GM23338 (cell line): ENCODE results near the gene MPHOSPH9. TPM values are rescaled to one million over a fixed set of nuclear protein-coding genes. Genes with fewer than 3 reads are reported as not detected.

Source experiments
- ATAC-seq: fragments of 200-7000 bp; cut with Tn5 transposase; 3 replicates; pipeline ENCODE4 v1.9.1; 2020
- DNase-seq: peaks from one replicate; pipeline ENCODE4 v3.0.0-alpha.2; 2015; ENCODE audit warnings: low spot score
- H2AFZ ChIP-seq: fragments of 200-600 bp; sonication (generic); 2 replicates; pipeline ENCODE4 v1.8.0; 2016; ENCODE audit warnings: antibody characterized with exemption, mild to moderate bottlenecking, moderate library complexity
- H3F3A ChIP-seq: fragments of 200-600 bp; sonication (generic); replicated peaks from 2 replicates; pipeline ENCODE4 v1.8.0; 2017; ENCODE audit warnings: antibody characterized with exemption, mixed run types, low read depth
- H3K27ac ChIP-seq: fragments of 200-600 bp; sonication (generic); 2 replicates; pipeline ENCODE4 v1.6.1; 2016; ENCODE audit warnings: low read depth
- H3K27me3 ChIP-seq: fragments of 200-600 bp; sonication (generic); 2 replicates; pipeline ENCODE4 v1.8.0; 2016; ENCODE audit warnings: mild to moderate bottlenecking, mixed run types, moderate library complexity; ENCODE audit not compliant: insufficient read depth
- H3K36me3 ChIP-seq: fragments of 200-600 bp; sonication (generic); 2 replicates; pipeline ENCODE4 v1.8.0; 2016; ENCODE audit warnings: mild to moderate bottlenecking; ENCODE audit not compliant: insufficient read depth
- H3K4me1 ChIP-seq: fragments of 200-600 bp; sonication (generic); 2 replicates; pipeline ENCODE4 v1.8.0; 2016; ENCODE audit warnings: mild to moderate bottlenecking, moderate library complexity; ENCODE audit not compliant: insufficient read depth
- H3K4me2 ChIP-seq: fragments of 200-600 bp; sonication (generic); 2 replicates; pipeline ENCODE4 v1.7.1; 2017; ENCODE audit warnings: mixed run types
- H3K4me3 ChIP-seq: fragments of 200-600 bp; sonication (generic); 2 replicates; pipeline ENCODE4 v1.6.1; 2016; ENCODE audit warnings: mixed run types
- H3K79me2 ChIP-seq: fragments of 200-600 bp; sonication (generic); replicated peaks from 2 replicates; pipeline ENCODE4 v1.8.0; 2017; ENCODE audit warnings: mild to moderate bottlenecking; ENCODE audit not compliant: insufficient read depth
- H3K9me2 ChIP-seq: fragments of 200-600 bp; sonication (generic); 2 replicates; pipeline ENCODE4 v1.8.0; 2017; ENCODE audit not compliant: insufficient read depth
- H4K20me1 ChIP-seq: fragments of 200-600 bp; sonication (generic); replicated peaks from 2 replicates; pipeline ENCODE4 v1.8.0; 2017; ENCODE audit warnings: mild to moderate bottlenecking; ENCODE audit not compliant: insufficient read depth
- H3K27ac Mint-ChIP-seq: 2 replicates; pipeline ENCODE4 v1.8.0; 2020; ENCODE audit warnings: inconsistent platforms, mild to moderate bottlenecking, moderate library complexity, mixed read lengths
- H3K27me3 Mint-ChIP-seq: 3 replicates; pipeline ENCODE4 v1.8.0; 2022; ENCODE audit warnings: low read depth, mild to moderate bottlenecking, moderate library complexity, mixed read lengths, inconsistent platforms; ENCODE audit not compliant: insufficient read depth, poor library complexity
- H3K36me3 Mint-ChIP-seq: 3 replicates; pipeline ENCODE4 v1.8.0; 2021; ENCODE audit warnings: low read depth, mild to moderate bottlenecking, inconsistent platforms, moderate library complexity, mixed read lengths
- H3K4me1 Mint-ChIP-seq: 3 replicates; pipeline ENCODE4 v1.8.0; 2020; ENCODE audit warnings: mild to moderate bottlenecking, inconsistent platforms, mixed read lengths
- H3K4me3 Mint-ChIP-seq: 3 replicates; pipeline ENCODE4 v1.8.0; 2021; ENCODE audit warnings: moderate library complexity, mild to moderate bottlenecking, inconsistent platforms, mixed read lengths
- H3K9me3 Mint-ChIP-seq: 3 replicates; pipeline ENCODE4 v1.8.0; 2020; ENCODE audit warnings: moderate library complexity, mild to moderate bottlenecking, inconsistent platforms, mixed read lengths
- CREB1 ChIP-seq: fragments of 250-450 bp; sonication (Bioruptor Pico); IDR thresholded peaks from 2 replicates; pipeline ENCODE4 v1.5.0; 2020; ENCODE audit warnings: low read depth, mild to moderate bottlenecking, moderate library complexity
- EZH2 ChIP-seq: fragments of 200-600 bp; sonication (generic); IDR thresholded peaks from one replicate; pipeline ENCODE4 v1.8.0; 2017; ENCODE audit warnings: antibody characterized with exemption, mild to moderate bottlenecking, low read depth; ENCODE audit not compliant: unreplicated experiment
- JUNB ChIP-seq: IDR thresholded peaks from one replicate; pipeline ENCODE4 v1.6.1; 2016; ENCODE audit warnings: antibody characterized with exemption; ENCODE audit not compliant: unreplicated experiment
- NANOG ChIP-seq: IDR thresholded peaks from 2 replicates; pipeline ENCODE4 v1.6.1; 2016; ENCODE audit warnings: antibody characterized with exemption, borderline replicate concordance
- STAT1 ChIP-seq: IDR thresholded peaks from one replicate; pipeline ENCODE4 v1.6.1; 2016; ENCODE audit warnings: antibody characterized with exemption; ENCODE audit not compliant: unreplicated experiment
- ZNF114 ChIP-seq: fragments of 250-450 bp; sonication (Bioruptor Pico); IDR thresholded peaks from 2 replicates; pipeline ENCODE4 v1.5.0; 2020; ENCODE audit warnings: mild to moderate bottlenecking, moderate library complexity
- ZNF331 ChIP-seq: fragments of 250-450 bp; sonication (Bioruptor Pico); IDR thresholded peaks from 2 replicates; pipeline ENCODE4 v1.5.0; 2020; ENCODE audit warnings: low read depth, mild to moderate bottlenecking, moderate library complexity
- polyA plus RNA-seq: library from polyadenylated mRNA; unstranded; fragments of >200 nt; fragmentation: Nextera tagmentation; extraction: Ambion mirVana; gene quantifications from 2 replicates; pipeline ENCODE4 v1.2.1, GENCODE V29; 2016
- total RNA-seq: library from RNA; depleted of rRNA; stranded (reverse); fragments of >200 nt; shearing (Covaris generic); gene quantifications from 2 replicates; pipeline ENCODE4 v1.2.3, GENCODE V29; 2014
- TF ChIP-seq, protein P1 (sequence below): fragments of 250-450 bp; sonication (Bioruptor Pico); IDR thresholded peaks from 2 replicates; pipeline ENCODE4 v1.5.0; 2020; ENCODE audit warnings: mild to moderate bottlenecking, moderate library complexity
- TF ChIP-seq, protein P2 (sequence below), 2 experiments: fragments of 200-600 bp in 1 of 2; sonication (generic) in 1 of 2; conservative IDR thresholded peaks; 2 replicates each; pipeline versions ENCODE4 v1.5.1 to v1.6.1; 2016 to 2017; ENCODE audit warnings: antibody characterized with exemption in 2 of 2, low read depth in 2 of 2, mild to moderate bottlenecking in 2 of 2, moderate library complexity in 1 of 2

MPHOSPH9 gene
- total and polyA plus RNA-seq, 2 experiments from 2014 or later, result 30.5 to 77.9 TPM

DNA sequence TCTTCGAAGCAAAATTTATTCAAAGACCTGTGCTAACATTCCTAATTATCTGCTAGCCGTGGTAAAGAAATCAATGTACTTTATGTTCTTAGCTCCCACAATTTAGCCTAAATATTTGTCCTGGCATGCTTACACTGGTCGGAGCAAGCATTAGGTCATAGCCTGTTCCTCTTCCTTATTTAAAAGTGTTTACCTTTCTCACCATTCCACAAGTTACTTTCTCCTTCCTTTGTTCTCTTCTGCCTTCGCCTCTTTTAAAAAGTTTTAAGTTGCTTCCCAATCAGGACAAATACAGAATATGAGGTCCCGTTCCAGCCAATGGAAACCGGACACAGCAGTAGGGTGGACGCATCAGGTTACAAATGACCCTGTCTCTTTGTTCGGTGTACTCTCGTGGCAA is 27.1 kb upstream of the MPHOSPH9 start (continued):
- TF ChIP-seq, protein P1, sequence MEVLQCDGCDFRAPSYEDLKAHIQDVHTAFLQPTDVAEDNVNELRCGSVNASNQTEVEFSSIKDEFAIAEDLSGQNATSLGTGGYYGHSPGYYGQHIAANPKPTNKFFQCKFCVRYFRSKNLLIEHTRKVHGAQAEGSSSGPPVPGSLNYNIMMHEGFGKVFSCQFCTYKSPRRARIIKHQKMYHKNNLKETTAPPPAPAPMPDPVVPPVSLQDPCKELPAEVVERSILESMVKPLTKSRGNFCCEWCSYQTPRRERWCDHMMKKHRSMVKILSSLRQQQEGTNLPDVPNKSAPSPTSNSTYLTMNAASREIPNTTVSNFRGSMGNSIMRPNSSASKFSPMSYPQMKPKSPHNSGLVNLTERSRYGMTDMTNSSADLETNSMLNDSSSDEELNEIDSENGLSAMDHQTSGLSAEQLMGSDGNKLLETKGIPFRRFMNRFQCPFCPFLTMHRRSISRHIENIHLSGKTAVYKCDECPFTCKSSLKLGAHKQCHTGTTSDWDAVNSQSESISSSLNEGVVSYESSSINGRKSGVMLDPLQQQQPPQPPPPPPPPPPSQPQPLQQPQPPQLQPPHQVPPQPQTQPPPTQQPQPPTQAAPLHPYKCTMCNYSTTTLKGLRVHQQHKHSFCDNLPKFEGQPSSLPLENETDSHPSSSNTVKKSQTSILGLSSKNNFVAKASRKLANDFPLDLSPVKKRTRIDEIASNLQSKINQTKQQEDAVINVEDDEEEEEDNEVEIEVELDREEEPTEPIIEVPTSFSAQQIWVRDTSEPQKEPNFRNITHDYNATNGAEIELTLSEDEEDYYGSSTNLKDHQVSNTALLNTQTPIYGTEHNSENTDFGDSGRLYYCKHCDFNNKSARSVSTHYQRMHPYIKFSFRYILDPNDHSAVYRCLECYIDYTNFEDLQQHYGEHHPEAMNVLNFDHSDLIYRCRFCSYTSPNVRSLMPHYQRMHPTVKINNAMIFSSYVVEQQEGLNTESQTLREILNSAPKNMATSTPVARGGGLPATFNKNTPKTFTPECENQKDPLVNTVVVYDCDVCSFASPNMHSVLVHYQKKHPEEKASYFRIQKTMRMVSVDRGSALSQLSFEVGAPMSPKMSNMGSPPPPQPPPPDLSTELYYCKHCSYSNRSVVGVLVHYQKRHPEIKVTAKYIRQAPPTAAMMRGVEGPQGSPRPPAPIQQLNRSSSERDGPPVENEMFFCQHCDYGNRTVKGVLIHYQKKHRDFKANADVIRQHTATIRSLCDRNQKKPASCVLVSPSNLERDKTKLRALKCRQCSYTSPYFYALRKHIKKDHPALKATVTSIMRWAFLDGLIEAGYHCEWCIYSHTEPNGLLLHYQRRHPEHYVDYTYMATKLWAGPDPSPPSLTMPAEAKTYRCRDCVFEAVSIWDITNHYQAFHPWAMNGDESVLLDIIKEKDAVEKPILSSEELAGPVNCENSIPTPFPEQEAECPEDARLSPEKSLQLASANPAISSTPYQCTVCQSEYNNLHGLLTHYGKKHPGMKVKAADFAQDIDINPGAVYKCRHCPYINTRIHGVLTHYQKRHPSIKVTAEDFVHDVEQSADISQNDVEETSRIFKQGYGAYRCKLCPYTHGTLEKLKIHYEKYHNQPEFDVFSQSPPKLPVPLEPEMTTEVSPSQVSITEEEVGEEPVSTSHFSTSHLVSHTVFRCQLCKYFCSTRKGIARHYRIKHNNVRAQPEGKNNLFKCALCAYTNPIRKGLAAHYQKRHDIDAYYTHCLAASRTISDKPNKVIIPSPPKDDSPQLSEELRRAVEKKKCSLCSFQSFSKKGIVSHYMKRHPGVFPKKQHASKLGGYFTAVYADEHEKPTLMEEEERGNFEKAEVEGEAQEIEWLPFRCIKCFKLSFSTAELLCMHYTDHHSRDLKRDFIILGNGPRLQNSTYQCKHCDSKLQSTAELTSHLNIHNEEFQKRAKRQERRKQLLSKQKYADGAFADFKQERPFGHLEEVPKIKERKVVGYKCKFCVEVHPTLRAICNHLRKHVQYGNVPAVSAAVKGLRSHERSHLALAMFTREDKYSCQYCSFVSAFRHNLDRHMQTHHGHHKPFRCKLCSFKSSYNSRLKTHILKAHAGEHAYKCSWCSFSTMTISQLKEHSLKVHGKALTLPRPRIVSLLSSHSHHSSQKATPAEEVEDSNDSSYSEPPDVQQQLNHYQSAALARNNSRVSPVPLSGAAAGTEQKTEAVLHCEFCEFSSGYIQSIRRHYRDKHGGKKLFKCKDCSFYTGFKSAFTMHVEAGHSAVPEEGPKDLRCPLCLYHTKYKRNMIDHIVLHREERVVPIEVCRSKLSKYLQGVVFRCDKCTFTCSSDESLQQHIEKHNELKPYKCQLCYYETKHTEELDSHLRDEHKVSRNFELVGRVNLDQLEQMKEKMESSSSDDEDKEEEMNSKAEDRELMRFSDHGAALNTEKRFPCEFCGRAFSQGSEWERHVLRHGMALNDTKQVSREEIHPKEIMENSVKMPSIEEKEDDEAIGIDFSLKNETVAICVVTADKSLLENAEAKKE (CRISPR knock-in tag), result no peak
- no peak for TF ChIP-seq EZH2
- TF ChIP-seq JUNB, result no peak
- TF ChIP-seq, protein P2, sequence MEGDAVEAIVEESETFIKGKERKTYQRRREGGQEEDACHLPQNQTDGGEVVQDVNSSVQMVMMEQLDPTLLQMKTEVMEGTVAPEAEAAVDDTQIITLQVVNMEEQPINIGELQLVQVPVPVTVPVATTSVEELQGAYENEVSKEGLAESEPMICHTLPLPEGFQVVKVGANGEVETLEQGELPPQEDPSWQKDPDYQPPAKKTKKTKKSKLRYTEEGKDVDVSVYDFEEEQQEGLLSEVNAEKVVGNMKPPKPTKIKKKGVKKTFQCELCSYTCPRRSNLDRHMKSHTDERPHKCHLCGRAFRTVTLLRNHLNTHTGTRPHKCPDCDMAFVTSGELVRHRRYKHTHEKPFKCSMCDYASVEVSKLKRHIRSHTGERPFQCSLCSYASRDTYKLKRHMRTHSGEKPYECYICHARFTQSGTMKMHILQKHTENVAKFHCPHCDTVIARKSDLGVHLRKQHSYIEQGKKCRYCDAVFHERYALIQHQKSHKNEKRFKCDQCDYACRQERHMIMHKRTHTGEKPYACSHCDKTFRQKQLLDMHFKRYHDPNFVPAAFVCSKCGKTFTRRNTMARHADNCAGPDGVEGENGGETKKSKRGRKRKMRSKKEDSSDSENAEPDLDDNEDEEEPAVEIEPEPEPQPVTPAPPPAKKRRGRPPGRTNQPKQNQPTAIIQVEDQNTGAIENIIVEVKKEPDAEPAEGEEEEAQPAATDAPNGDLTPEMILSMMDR (conservative IDR thresholded peaks at IDR 0.05; ENCODE audit: low read depth in 2 of 2), result no peak
- no peak for TF ChIP-seq ZNF331 (CRISPR knock-in tag)
- TF ChIP-seq ZNF114 (CRISPR knock-in tag), result no peak
- no peak for TF ChIP-seq STAT1
- no peak for TF ChIP-seq NANOG
- no peak for TF ChIP-seq CREB1

DNA sequence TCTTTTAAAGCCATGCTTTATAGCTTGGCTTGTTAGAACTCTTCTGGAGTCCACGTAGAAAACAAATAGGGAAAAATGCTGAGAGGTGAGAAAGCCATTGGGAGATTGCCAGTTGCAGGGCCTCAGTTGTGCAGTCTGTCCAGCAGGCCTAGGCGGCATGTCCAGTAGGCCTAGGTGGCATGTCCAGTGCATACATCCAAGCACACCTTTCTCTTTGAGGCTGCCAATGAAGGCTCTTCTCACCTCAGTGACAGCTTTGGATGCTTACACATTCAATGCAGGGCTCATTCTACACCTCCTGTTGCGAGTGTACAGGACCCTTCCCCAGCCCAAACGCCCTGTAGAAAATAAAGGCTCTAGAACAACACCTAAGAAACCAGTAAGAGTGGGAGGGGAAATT is 25.7 kb upstream of the MPHOSPH9 start:
- H3K36me3 ChIP-seq, result peaks cover 45% of the 10 kb centered on the region
- H4K20me1 ChIP-seq, result peaks cover 20% of the 10 kb centered on the region
- peaks cover 33% of the 10 kb centered on the region; the same call in 1 of the 2 replicates for H3F3A ChIP-seq
- no peaks in the 10 kb centered on the region for H3K27me3 ChIP-seq
- no peaks in the 10 kb centered on the region for H3K4me1 ChIP-seq
- no peak overlapping the region for H3K4me2 ChIP-seq
- ATAC-seq, result no peak
- H3K27ac Mint-ChIP-seq, result no peak overlapping the region
- peaks cover 3% of the 10 kb centered on the region for H3K27me3 Mint-ChIP-seq
- H3K9me2 ChIP-seq, result no peaks in the 10 kb centered on the region
- no peak overlapping the region for H3K4me3 Mint-ChIP-seq
- no peak overlapping the region for H2AFZ ChIP-seq
- peaks cover 20% of the 10 kb centered on the region for H3K79me2 ChIP-seq
- peaks cover 16% of the 10 kb centered on the region for H3K4me1 Mint-ChIP-seq
- DNase-seq, result no peak
- peaks cover 90% of the 10 kb centered on the region for H3K36me3 Mint-ChIP-seq
- H3K9me3 Mint-ChIP-seq, result peaks cover 4% of the 10 kb centered on the region; the same call in 2 of the 3 replicates
- H3K27ac ChIP-seq, result peak overlapping the region; percentile 69; the same call in 1 of the 2 replicates
- no peak overlapping the region for H3K4me3 ChIP-seq
- TF ChIP-seq, protein P1 (CRISPR knock-in tag), result no peak
- TF ChIP-seq CREB1, result no peak
- no peak for TF ChIP-seq JUNB
